Measurements from ENCODE around the gene CCDC30. TPM values are rescaled to one million over a fixed set of nuclear protein-coding genes. Genes with fewer than 3 reads are reported as not detected.
"Not testable (repeated sequence)": the region's sequence is repeated elsewhere in the genome, so short reads cannot be mapped to it uniquely, and the experiment has no call there.

CCDC30 gene
- polyA plus RNA-seq, 3 donors = 0.95 to 1.5 (median 1.2) TPM

DNA sequence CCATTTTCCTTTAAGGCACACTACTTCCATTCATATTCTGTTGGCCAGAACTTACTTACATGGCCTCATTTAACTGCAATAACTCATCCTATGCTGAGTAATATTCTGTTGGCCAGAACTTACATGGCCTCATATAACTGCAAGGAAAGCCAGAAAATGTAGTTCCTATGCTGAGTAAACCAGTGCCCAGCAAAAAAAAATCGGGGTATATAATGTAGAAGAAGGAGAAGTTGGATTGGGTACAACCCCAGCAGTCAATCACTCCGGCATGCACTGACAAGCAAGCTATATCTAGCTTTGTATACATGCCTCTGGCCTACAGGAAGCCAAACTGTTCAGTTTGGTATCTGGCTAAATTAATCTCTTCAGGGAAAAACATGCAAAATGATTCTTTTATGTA lies 155.8 kb downstream of the CCDC30 start:
- Histone ChIP-seq H3K4me1 (ENCODE audit: control insufficient read depth in 1 of 2, insufficient read depth in 2 of 2, low read length in 2 of 2) (no peaks in the 10 kb centered on the region), H3K4me3 (replicated peaks in 1 of 3; ENCODE audit: low read depth in 2 of 3, low read length in 3 of 3) (no peak overlapping the region), H3K27me3 (ENCODE audit: control insufficient read depth in 2 of 2, insufficient read depth in 2 of 2, low read length in 2 of 2) (no peaks in the 10 kb centered on the region), H3K27ac (ENCODE audit: low read depth in 1 of 2, low read length in 2 of 2) (no peak overlapping the region), H2AFZ (ENCODE audit: insufficient read depth, low read depth, low read length, poor library complexity, severe bottlenecking) (no peak overlapping the region), H3K9ac (ENCODE audit: insufficient read depth, low read length, poor library complexity, severe bottlenecking) (no peak overlapping the region), H3K4me2 (replicated peaks; ENCODE audit: extremely low read depth, low read length, poor library complexity, severe bottlenecking) (no peak overlapping the region), H3K79me2 (ENCODE audit: insufficient read depth, low read length) (no peaks in the 10 kb centered on the region), H3K9me3 (replicated peaks in 1 of 2; ENCODE audit: control insufficient read depth in 1 of 2, insufficient read depth in 1 of 2, low read length in 2 of 2) (no peaks in the 10 kb centered on the region), H4K20me1 (ENCODE audit: insufficient read depth, low read length) (no peaks in the 10 kb centered on the region), H3K36me3 (replicated peaks in 1 of 2; ENCODE audit: control insufficient read depth in 1 of 2, insufficient read depth in 2 of 2, low read length in 2 of 2) (no peaks in the 10 kb centered on the region)
- no peak overlapping the region for H3K4me3 Mint-ChIP-seq
- H3K4me1 Mint-ChIP-seq = no peaks in the 10 kb centered on the region
- H3K27ac Mint-ChIP-seq = no peak overlapping the region
- intact Hi-C loops (cut with micrococcal nuclease) = no loop called here
- peaks cover 0 to 5% (median 0%) of the 10 kb centered on the region in 3 donors for H3K27me3 Mint-ChIP-seq (ENCODE audit: low read depth in 3 of 3)
- peaks cover 0 to 4% (median 3%) of the 10 kb centered on the region in 7 donors for H3K9me3 Mint-ChIP-seq
- TF ChIP-seq, protein P1, sequence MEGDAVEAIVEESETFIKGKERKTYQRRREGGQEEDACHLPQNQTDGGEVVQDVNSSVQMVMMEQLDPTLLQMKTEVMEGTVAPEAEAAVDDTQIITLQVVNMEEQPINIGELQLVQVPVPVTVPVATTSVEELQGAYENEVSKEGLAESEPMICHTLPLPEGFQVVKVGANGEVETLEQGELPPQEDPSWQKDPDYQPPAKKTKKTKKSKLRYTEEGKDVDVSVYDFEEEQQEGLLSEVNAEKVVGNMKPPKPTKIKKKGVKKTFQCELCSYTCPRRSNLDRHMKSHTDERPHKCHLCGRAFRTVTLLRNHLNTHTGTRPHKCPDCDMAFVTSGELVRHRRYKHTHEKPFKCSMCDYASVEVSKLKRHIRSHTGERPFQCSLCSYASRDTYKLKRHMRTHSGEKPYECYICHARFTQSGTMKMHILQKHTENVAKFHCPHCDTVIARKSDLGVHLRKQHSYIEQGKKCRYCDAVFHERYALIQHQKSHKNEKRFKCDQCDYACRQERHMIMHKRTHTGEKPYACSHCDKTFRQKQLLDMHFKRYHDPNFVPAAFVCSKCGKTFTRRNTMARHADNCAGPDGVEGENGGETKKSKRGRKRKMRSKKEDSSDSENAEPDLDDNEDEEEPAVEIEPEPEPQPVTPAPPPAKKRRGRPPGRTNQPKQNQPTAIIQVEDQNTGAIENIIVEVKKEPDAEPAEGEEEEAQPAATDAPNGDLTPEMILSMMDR (IDR thresholded peaks at IDR 0.05) = no peak
- H3K36me3 Mint-ChIP-seq = no peaks in the 10 kb centered on the region
- WGBS (ENCODE audit: insufficient coverage) = 0% methylated on average over 1 of the region's 2 CpGs
- no peak for DNase-seq

DNA sequence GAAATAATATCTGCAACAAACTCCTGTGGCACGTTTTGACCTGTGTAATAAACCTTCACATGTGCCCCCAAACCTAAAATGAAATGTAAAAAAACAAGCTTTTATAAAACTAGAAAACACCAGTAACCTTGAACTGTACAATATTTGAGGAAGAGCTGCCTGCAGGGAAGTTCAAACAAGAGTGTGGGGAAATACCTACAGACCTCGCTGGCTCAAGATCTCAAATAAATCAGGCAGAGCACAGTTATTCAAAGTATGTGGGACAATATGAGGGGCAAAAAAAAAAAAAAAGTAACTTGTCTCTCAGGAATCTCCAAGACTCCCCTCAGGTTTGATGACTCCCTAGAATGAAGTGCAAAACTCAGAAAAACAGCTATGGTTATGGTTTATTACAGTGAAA lies 157.2 kb downstream of the CCDC30 start:
- Histone ChIP-seq H3K4me2 (replicated peaks; ENCODE audit: extremely low read depth, low read length, poor library complexity, severe bottlenecking) (no peak overlapping the region), H2AFZ (ENCODE audit: insufficient read depth, low read depth, low read length, poor library complexity, severe bottlenecking) (no peak overlapping the region), H3K9ac (ENCODE audit: insufficient read depth, low read length, poor library complexity, severe bottlenecking) (no peak overlapping the region), H3K27ac (ENCODE audit: low read depth in 1 of 2, low read length in 2 of 2) (no peak overlapping the region), H3K4me1 (ENCODE audit: control insufficient read depth in 1 of 2, insufficient read depth in 2 of 2, low read length in 2 of 2) (no peaks in the 10 kb centered on the region), H4K20me1 (ENCODE audit: insufficient read depth, low read length) (no peaks in the 10 kb centered on the region), H3K9me3 (replicated peaks in 1 of 2; ENCODE audit: control insufficient read depth in 1 of 2, insufficient read depth in 1 of 2, low read length in 2 of 2) (no peaks in the 10 kb centered on the region), H3K79me2 (ENCODE audit: insufficient read depth, low read length) (no peaks in the 10 kb centered on the region), H3K4me3 (replicated peaks in 1 of 3; ENCODE audit: low read depth in 2 of 3, low read length in 3 of 3) (no peak overlapping the region), H3K36me3 (replicated peaks in 1 of 2; ENCODE audit: control insufficient read depth in 1 of 2, insufficient read depth in 2 of 2, low read length in 2 of 2) (no peaks in the 10 kb centered on the region), H3K27me3 (ENCODE audit: control insufficient read depth in 2 of 2, insufficient read depth in 2 of 2, low read length in 2 of 2) (no peaks in the 10 kb centered on the region)
- intact Hi-C loops (cut with micrococcal nuclease) = no loop called here
- Mint-ChIP-seq H3K9me3 (peaks cover 0 to 9% (median 2%) of the 10 kb centered on the region in 7 donors), H3K4me1 (no peaks in the 10 kb centered on the region), H3K36me3 (no peaks in the 10 kb centered on the region), H3K27me3 (ENCODE audit: low read depth in 3 of 3) (peaks cover 0 to 5% (median 0%) of the 10 kb centered on the region in 3 donors), H3K4me3 (no peak overlapping the region), H3K27ac (no peak overlapping the region)
- WGBS (ENCODE audit: insufficient coverage) = no CpG with 5 or more reads among the region's 2 CpGs
- TF ChIP-seq, protein P1 (IDR thresholded peaks at IDR 0.05) = no peak
- DNase-seq = no peak

DNA sequence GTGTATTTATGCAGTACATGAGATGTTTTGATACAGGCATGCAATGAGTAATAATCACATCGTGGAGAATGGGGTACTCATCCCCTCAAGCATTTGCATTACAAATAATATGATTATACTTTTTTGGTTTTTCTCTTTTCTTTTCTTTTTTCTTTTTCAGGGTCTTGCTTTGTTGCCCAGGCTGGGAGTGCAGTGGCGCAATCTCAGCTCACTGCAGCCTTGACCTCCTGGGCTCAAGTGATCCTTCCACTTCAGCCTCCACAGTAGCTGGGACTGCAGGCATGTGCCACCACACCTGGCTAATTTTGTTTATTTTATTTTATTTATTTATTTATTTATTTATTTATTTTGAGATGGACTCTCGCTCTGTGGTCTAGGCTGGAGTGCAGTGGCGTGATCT lies 158.1 kb downstream of the CCDC30 start:
- H2AFZ ChIP-seq (ENCODE audit: insufficient read depth, low read depth, low read length, poor library complexity, severe bottlenecking); H3K4me3 ChIP-seq (replicated peaks in 1 of 3; ENCODE audit: low read depth in 2 of 3, low read length in 3 of 3); H3K4me1 Mint-ChIP-seq; H3K36me3 ChIP-seq (replicated peaks in 1 of 2; ENCODE audit: control insufficient read depth in 1 of 2, insufficient read depth in 2 of 2, low read length in 2 of 2); H3K9me3 ChIP-seq (replicated peaks in 1 of 2; ENCODE audit: control insufficient read depth in 1 of 2, insufficient read depth in 1 of 2, low read length in 2 of 2); DNase-seq; H3K27me3 Mint-ChIP-seq (ENCODE audit: low read depth in 3 of 3); H3K4me3 Mint-ChIP-seq; H3K36me3 Mint-ChIP-seq; H3K27ac Mint-ChIP-seq; H3K27ac ChIP-seq (ENCODE audit: low read depth in 1 of 2, low read length in 2 of 2); H3K79me2 ChIP-seq (ENCODE audit: insufficient read depth, low read length); H3K27me3 ChIP-seq (ENCODE audit: control insufficient read depth in 2 of 2, insufficient read depth in 2 of 2, low read length in 2 of 2); H3K9ac ChIP-seq (ENCODE audit: insufficient read depth, low read length, poor library complexity, severe bottlenecking); H3K4me1 ChIP-seq (ENCODE audit: control insufficient read depth in 1 of 2, insufficient read depth in 2 of 2, low read length in 2 of 2); H3K4me2 ChIP-seq (replicated peaks; ENCODE audit: extremely low read depth, low read length, poor library complexity, severe bottlenecking); H4K20me1 ChIP-seq (ENCODE audit: insufficient read depth, low read length); intact Hi-C loops (cut with micrococcal nuclease): not testable (repeated sequence)
- peaks cover 0 to 12% (median 0%) of the 10 kb centered on the region in 7 donors for H3K9me3 Mint-ChIP-seq
- 100% methylated on average over 1 of the region's 4 CpGs for WGBS (ENCODE audit: insufficient coverage)
